Measurements from ENCODE around the gene ERC1.

The ERC1 gene

GRCh38 chr12:1419849-1420371 is 428.9 kb downstream of the ERC1 start:
- TF ChIP-seq EZH2phosphoT487 (IDR thresholded peaks at IDR 0.05; ENCODE audit: low read length) (no peak), EZH2 (optimal IDR thresholded peaks at IDR 0.05; ENCODE audit: low read depth, low read length) (no peak), CTCF (IDR thresholded peaks at IDR 0.05; ENCODE audit: low read length) (no peak)
- H2AFZ ChIP-seq (ENCODE audit: low read length): no peak overlapping the region
- no peaks in the 10 kb centered on the region for H3K27me3 ChIP-seq (replicated peaks; ENCODE audit: insufficient read depth, low read length)
- no peaks in the 10 kb centered on the region for H4K20me1 ChIP-seq (ENCODE audit: insufficient read depth, low read length)
- H3K9me2 ChIP-seq (replicated peaks; ENCODE audit: insufficient read depth, low read length): no peaks in the 10 kb centered on the region
- no peak overlapping the region for H3K4me3 ChIP-seq (ENCODE audit: low read length)
- no peak overlapping the region for H3K4me2 ChIP-seq (ENCODE audit: low read depth, low read length)
- peaks cover 15% of the 10 kb centered on the region for H3F3A ChIP-seq (ENCODE audit: insufficient read depth, low read length)
- H3K9me3 ChIP-seq (replicated peaks; ENCODE audit: insufficient read depth, low read length): no peaks in the 10 kb centered on the region
- no peak overlapping the region for H3K27ac ChIP-seq (ENCODE audit: low read length)
- H3K4me1 ChIP-seq (ENCODE audit: low read length): peaks cover 27% of the 10 kb centered on the region
- no peak for DNase-seq
- H3K36me3 ChIP-seq (replicated peaks; ENCODE audit: insufficient read depth, low read length): no peaks in the 10 kb centered on the region
- H3K9ac ChIP-seq (ENCODE audit: low read length): no peak overlapping the region
- H3K79me2 ChIP-seq (ENCODE audit: low read length): no peaks in the 10 kb centered on the region

- peaks cover 15% of the 10 kb centered on the region for H3F3A ChIP-seq (ENCODE audit: insufficient read depth, low read length)
Measured at GRCh38 chr12:1421091-1421846, 430.2 kb downstream of the ERC1 start.

GRCh38 chr12:1422604-1423315 is 431.7 kb downstream of the ERC1 start:
- Histone ChIP-seq H4K20me1 (ENCODE audit: insufficient read depth, low read length) (no peaks in the 10 kb centered on the region), H3K4me1 (ENCODE audit: low read length) (peaks cover 33% of the 10 kb centered on the region), H3K36me3 (replicated peaks; ENCODE audit: insufficient read depth, low read length) (no peaks in the 10 kb centered on the region), H3K27me3 (replicated peaks; ENCODE audit: insufficient read depth, low read length) (no peaks in the 10 kb centered on the region), H3K9ac (ENCODE audit: low read length) (peak overlapping the region; percentile 54), H3K9me2 (replicated peaks; ENCODE audit: insufficient read depth, low read length) (no peaks in the 10 kb centered on the region), H3K9me3 (replicated peaks; ENCODE audit: insufficient read depth, low read length) (no peaks in the 10 kb centered on the region), H3K79me2 (ENCODE audit: low read length) (no peaks in the 10 kb centered on the region), H3K27ac (ENCODE audit: low read length) (peak overlapping the region; percentile 92), H3K4me2 (ENCODE audit: low read depth, low read length) (peak overlapping the region; percentile 70), H3F3A (ENCODE audit: insufficient read depth, low read length) (peaks cover 15% of the 10 kb centered on the region), H3K4me3 (ENCODE audit: low read length) (peak overlapping the region; percentile 22; the same call in 1 of the 2 replicates), H2AFZ (ENCODE audit: low read length) (0 out of 2 replicates have a peak overlapping the region, but pooled peaks have one; percentile 7)
- no peak for TF ChIP-seq EZH2 (optimal IDR thresholded peaks at IDR 0.05; ENCODE audit: low read depth, low read length)
- TF ChIP-seq CTCF (IDR thresholded peaks at IDR 0.05; ENCODE audit: low read length): no peak
- TF ChIP-seq EZH2phosphoT487 (IDR thresholded peaks at IDR 0.05; ENCODE audit: low read length): no peak
- DNase-seq: peak; percentile 99

More at GRCh38 chr12:1421091-1421846, 430.2 kb downstream of the ERC1 start:
- no peak overlapping the region for H3K4me3 ChIP-seq (ENCODE audit: low read length)
- H3K27ac ChIP-seq (ENCODE audit: low read length): peak overlapping the region; percentile 92; the same call in 1 of the 2 replicates
- H3K36me3 ChIP-seq (replicated peaks; ENCODE audit: insufficient read depth, low read length): no peaks in the 10 kb centered on the region
- TF ChIP-seq CTCF (IDR thresholded peaks at IDR 0.05; ENCODE audit: low read length) (no peak), EZH2phosphoT487 (IDR thresholded peaks at IDR 0.05; ENCODE audit: low read length) (no peak), EZH2 (optimal IDR thresholded peaks at IDR 0.05; ENCODE audit: low read depth, low read length) (no peak)
- H3K4me1 ChIP-seq (ENCODE audit: low read length): peaks cover 33% of the 10 kb centered on the region
- no peaks in the 10 kb centered on the region for H3K9me2 ChIP-seq (replicated peaks; ENCODE audit: insufficient read depth, low read length)
- H4K20me1 ChIP-seq (ENCODE audit: insufficient read depth, low read length): no peaks in the 10 kb centered on the region
- no peak overlapping the region for H3K9ac ChIP-seq (ENCODE audit: low read length)
- H3K4me2 ChIP-seq (ENCODE audit: low read depth, low read length): no peak overlapping the region
- no peak overlapping the region for H2AFZ ChIP-seq (ENCODE audit: low read length)
- H3K27me3 ChIP-seq (replicated peaks; ENCODE audit: insufficient read depth, low read length): no peaks in the 10 kb centered on the region
- DNase-seq: no peak
- H3K9me3 ChIP-seq (replicated peaks; ENCODE audit: insufficient read depth, low read length): no peaks in the 10 kb centered on the region
- H3K79me2 ChIP-seq (ENCODE audit: low read length): no peaks in the 10 kb centered on the region

Data from MM.1S (cell line).